T47D (cell line): ENCODE results near the gene FOXO6.
A peak's percentile ranks its signal among the peaks of the same experiment; 100 is the strongest.

Experiments
- DNase-seq, 2 experiments: peaks; one replicate each; pipeline versions ENCODE4 v3.0.0 to v3.0.0-alpha.2; 2011 to 2012; ENCODE audit warnings: low read depth in 1 of 2, low spot score in 1 of 2
- JUND ChIP-seq: IDR thresholded peaks from 2 replicates; pipeline ENCODE4 v1.6.1; 2012; ENCODE audit warnings: low read depth
- in situ Hi-C: cut with HindIII; loops from 2 replicates; pipeline ENCODE4 v1.10.0; 2016; ENCODE audit warnings: low sequenced_read_pairs, low pct_unique_long_range_greater_than_20kb

The FOXO6 gene

DNA sequence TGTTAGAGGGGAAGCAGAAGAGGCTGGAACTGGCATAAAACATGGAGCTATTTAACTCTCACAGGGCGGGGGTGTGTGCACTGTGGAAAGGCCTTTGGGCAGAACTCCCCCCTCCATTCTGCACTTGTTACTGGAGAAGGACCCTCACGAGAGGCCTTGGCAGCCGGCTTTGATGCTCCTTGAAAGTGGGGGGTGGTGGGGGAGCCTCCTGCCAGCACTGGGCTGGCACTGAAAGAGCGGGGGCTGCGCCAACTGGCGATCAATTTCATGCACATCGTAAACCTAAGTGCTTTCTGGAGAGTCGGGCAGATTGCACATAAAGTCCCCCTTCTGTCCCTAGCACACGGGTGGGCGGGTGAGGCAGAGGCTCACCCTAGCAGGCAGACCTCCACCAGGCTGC lies 28.9 kb downstream of the FOXO6 start:
- no peak for TF ChIP-seq JUND
- in situ Hi-C loops, result no loop called here
- DNase-seq, result no peak

DNA sequence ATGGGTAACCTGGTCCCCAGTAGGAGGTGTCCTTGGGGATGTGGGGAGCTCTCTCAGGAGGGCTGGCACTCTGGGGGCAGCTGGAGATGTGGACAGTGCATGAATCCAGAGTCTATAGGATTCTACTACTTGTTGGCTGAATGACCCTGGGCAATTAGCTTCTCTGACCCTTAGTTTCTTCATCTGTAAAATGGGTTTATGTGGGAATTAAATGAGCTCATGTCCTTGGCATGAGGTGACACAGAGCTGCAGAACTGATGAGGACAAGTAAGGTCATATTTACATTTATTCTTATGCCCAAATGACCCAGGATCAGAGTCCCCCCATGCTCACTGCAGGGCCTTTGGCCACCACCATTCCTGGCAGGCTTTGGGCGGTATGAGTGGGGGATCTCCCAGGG lies 29.3 kb downstream of the FOXO6 start:
- no peak for TF ChIP-seq JUND
- no peak for DNase-seq
- in situ Hi-C loops, result no loop called here

DNA sequence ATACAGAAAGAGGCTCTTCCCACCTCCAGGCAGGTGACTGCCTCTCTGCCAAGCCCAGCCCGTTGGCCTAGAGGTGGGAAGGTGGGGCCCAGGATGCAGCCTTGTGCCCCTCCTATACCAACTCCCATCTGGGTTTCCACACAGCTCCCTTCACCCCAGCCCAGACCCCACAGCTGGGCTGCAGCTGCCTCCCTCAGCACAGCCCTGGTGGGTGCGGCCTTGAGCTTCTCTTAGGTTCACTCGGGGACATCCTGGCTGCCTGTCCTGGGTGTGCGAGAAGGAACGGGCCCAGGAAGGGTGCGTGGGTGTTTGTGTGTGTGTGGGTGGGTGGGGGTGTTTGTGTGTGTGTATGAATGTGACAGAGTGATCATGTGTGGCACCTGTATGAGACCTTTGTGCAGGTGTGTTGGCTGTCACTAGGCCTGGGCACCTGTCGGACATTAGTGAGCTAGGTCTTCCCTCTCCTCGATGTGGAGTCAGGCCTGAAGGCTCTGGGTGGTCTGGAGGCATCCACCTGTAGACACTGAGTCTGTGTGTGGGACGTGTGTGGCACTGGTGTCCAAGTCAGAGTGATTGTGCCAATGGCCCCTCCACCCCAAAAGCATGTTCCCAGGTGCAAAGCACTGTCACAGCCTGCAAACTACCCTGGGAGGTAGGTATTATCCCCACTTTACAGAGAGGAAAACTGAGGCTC lies 30.7 kb downstream of the FOXO6 start:
- DNase-seq, result no peak
- in situ Hi-C loops, result no loop called here
- TF ChIP-seq JUND, result no peak

DNA sequence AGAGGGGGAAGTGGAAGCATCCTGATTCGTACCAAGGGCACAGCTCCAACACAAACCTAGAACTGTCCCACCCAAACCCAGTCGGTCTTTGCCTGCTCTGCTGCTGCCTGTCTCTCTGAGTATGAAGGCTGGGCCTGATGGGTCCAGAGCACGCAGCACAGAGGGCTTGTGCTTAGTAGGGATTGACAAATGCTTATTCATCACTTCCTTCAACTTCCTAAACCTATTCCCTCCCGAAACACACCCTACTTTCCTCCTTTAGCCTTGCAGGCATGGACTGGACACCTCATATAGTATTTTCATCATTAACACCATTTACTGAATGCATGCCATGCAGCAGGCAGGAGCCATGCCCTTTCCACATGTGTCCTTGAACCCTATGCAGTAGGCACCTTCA lies 31.3 kb downstream of the FOXO6 start:
- in situ Hi-C loops, result no loop called here
- DNase-seq, result no peak
- TF ChIP-seq JUND, result no peak

DNA sequence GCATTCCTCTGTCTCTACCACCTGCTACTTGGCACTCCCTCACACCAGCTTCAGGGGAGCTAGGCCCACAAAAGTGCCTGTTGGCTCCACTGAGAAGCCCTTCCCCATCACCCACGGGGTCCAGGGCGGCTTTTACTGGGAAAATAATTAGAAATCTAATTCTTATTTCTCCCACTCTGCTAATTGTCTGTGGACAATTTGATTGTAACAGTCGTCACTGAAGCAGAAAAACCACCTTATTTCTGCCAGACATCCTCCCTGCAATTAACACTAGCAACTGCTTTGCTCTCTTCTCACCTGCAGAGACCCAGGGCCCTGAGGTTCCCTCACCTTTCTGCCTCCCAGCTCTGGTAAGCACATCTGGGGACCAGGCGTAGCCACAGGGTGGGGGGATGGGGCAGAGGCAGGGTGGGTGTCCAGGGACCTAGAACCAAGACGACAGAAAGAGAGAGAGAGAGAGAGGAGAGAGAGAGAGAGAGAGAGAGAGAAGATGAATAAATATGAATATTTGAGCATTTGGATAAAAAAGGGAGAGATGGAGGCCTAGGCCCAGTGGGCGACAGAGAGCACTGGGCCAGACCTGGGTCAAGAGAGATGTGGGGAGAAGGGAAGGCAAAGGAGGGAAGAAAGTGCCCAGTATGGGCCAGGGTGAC lies 32.6 kb downstream of the FOXO6 start:
- in situ Hi-C loops, result no loop called here
- no peak for DNase-seq
- TF ChIP-seq JUND, result no peak

DNA sequence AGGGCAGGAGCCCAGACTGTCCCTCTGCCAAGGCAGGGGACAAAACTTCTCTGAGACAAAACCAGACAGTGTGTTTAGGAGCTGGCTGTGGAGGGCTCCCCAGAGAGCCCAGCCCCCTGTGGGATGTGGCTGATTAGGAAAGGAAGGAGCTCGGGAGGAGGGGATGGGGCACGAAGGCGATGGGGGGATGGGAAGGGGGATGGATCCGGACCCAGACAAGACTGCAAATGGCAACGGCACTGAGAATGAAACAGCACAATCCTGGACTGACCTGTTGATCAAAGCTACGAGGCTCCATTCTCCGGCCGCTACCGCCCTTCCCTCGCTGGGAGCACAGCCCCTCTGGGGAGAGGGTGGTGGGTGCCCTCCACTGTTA lies 33.1 kb downstream of the FOXO6 start:
- DNase-seq, result no peak
- TF ChIP-seq JUND, result no peak
- in situ Hi-C loops, result no loop called here

DNA sequence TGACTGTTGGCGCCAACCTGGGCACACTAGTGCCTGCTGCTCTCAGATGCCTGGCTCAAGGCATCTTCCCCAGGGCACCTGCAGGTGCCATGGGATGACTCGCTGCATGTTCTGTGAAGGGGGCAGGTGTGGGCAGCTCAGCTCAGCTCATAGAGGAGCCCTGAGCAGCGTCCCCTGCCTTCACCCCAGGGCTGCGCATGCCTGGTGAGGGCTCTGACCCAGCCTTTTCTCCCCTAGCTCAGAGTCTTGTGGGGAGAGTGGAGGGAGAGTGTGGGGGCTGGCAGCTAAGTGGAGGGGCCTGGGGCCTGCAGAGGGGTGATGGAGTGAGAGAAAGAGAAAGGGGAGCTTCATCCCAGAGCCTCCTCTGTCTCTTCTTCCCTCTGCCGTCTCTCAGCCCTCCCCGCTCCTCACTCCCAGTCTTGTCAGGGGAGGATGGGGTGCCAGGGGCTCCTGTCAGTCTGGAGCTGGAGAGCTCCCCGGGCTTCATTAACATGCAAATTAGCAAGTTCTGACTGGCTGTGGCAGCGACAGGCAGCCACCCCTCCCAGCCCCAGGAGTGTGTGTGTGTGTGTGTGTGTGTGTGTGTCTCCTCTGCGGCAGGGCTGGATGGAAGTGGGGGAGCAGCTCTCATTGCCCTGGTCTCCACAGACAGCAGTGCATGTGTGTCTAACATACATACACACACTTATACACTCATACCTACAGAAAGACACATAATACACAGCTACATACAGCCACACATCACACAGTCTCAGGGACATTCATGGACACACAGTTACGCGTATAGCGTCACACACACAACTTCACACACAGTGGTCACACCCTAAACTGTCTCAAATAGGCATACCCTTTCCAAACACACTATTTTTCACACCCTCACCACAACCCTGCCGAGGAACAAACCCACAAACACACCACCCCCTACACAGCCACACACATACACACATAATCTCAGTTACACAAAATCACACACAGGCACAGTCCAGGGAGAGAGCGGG lies 34.0 kb downstream of the FOXO6 start:
- TF ChIP-seq JUND, result no peak
- in situ Hi-C loops, result no loop called here
- peak in 1 of 2 experiments; percentile 72 for DNase-seq

DNA sequence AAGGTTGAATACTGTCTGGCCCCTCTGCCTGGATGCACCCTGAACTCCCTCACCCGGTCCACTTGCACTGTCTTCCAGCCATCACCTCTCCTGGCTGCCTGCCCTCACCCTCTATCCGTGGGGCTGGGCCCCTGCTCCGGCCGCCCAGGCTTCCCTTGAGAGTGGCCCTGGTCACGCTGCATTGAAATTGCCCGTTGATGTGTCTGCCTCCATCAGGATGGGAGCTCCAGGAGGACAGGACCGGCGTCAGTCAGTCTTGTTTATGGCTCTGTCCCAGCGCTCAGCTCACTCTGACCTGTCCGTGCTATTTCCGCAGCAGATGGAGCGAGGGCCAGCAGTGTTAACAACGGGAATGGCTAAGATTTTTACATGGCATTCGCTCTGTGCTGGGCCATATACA lies 34.9 kb downstream of the FOXO6 start:
- no peak for DNase-seq
- in situ Hi-C loops, result no loop called here
- no peak for TF ChIP-seq JUND

DNA sequence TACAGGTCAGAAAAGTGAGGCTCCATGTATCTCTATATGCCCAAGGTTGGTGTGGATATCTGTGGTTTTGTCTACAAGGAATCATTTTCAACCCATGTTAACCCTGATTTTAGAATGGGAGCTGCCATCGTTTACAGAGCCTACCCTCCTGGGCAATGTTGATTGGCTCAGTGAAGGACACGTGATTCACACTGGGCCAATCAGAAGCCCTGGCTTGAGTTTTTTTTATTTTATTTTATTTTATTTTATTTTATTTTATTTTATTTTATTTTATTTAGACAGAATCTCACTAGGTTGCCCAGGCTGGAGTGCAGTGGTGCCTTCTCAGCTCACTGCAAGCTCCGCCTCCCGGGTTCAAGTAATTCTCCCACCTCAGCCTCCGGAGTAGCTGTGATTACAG lies 35.8 kb downstream of the FOXO6 start:
- TF ChIP-seq JUND, result no peak
- in situ Hi-C loops, result no loop called here
- no peak for DNase-seq

DNA sequence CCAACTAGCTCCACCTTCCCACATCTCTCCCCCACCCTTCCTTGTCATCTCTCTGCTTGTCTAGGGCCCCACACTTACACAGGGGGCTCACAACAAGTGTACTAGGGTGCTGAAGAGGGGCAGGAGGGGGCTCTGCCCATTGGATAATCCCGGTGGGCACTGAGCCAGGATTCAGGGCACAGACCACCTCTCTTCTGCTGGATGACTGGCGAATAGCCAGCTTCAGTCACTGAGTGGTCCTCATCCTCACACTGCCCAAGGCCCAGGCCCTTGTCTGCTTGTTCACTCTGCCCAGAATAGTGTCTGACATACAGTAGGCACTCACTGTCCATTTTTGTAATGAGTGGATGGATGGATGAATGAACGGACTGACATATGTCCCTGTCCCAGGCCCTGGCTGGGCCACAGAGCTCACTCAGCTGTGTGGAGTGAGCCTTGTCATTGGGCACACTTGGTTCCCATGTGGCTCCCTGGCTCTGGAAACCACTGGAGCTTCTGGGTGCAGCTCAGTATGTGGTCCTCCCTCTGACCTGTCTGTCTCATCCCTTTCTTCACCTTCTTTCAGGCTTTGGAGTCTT lies 36.6 kb downstream of the FOXO6 start:
- no peak for DNase-seq
- TF ChIP-seq JUND, result no peak
- in situ Hi-C loops, result no loop called here

DNA sequence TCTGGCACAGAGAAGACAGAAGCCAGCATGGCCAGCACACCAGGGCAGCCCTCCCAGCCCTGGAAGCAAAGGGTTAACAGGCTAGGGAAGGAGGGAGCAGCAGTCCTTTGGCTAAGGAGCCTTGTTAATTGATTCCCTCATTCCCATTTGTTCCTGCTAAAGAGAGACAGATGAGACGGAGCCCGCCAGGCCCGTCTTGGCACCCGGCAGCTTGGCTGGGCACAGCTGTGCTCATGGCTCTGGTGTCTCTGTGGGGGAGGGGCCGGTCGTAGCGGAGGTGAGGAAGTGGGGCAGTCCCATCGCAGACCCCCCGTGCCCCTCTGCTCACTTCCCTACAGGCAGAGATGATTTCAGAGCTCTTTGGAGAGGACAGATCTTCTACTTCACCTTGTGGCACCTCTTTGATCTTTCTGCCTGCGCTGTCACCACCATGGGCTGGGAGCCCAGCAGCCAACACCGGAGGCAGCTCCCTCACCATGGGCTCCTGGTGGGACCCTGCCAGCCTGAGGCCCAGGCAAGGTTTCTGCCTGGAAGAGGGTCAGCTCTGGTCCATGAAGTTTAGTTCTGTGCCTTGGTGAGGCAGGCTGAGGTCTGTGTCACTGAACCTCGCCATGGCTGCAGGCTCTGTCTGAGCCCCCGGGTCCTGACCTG lies 38.0 kb downstream of the FOXO6 start:
- TF ChIP-seq JUND, result no peak
- in situ Hi-C loops, result no loop called here
- DNase-seq, result no peak

DNA sequence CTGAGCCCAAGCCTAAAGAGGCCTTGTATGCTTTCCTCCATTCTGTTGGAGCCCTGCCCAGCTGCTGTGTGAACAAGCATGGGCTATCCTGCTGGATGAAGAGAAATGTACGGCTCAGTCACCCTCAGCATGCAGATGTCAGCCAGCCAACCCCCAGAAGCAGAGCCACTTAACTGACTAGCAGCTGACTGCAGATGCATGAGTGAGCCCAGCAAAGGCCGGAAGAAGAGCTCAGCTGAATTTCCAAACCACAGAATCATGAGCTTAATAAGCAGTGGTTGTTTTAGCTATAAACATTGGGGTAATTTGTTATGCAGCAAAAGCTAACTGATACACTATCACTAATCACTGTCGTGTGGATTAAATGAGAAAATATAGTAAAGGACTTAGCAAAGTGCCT lies 39.0 kb downstream of the FOXO6 start:
- peak in 1 of 2 experiments; percentile 36 for DNase-seq
- in situ Hi-C loops, result no loop called here
- TF ChIP-seq JUND, result no peak
